NCI-H1694 treated with DMSO at 0.1 percent for 48 hours (cell line): ENCODE results near the gene SPARCL1.

Source experiments
- DNase-seq: peaks from one replicate; lab custom pipeline; 2025; lab: John Stamatoyannopoulos, UW

SPARCL1 gene

GRCh38 chr4:87540146-87541058, 11.2 kb upstream of the SPARCL1 start:
- DNase-seq = no peak

GRCh38 chr4:87532907-87533306, 3.7 kb upstream of the SPARCL1 start:
- no peak for DNase-seq

GRCh38 chr4:87532109-87532508, 2.9 kb upstream of the SPARCL1 start:
- no peak for DNase-seq

- DNase-seq = no peak
These were observed 2.4 kb upstream of the SPARCL1 start for GRCh38 chr4:87531621-87532020.

- no peak for DNase-seq
These were observed 1.7 kb upstream of the SPARCL1 start for GRCh38 chr4:87530868-87531267.

GRCh38 chr4:87530229-87530628, 1.1 kb upstream of the SPARCL1 start:
- no peak for DNase-seq

GRCh38 chr4:87527431-87528220, 1.6 kb downstream of the SPARCL1 start:
- DNase-seq = no peak

GRCh38 chr4:87525636-87526295, 3.4 kb downstream of the SPARCL1 start:
- DNase-seq = no peak

- no peak for DNase-seq
These were observed 4.7 kb downstream of the SPARCL1 start for GRCh38 chr4:87524456-87524855.

GRCh38 chr4:87523307-87523706, 5.9 kb downstream of the SPARCL1 start:
- no peak for DNase-seq

GRCh38 chr4:87521757-87522374, 7.3 kb downstream of the SPARCL1 start:
- DNase-seq = no peak

GRCh38 chr4:87521319-87521718, 7.9 kb downstream of the SPARCL1 start:
- no peak for DNase-seq

GRCh38 chr4:87517621-87518020, 11.6 kb downstream of the SPARCL1 start:
- no peak for DNase-seq

- no peak for DNase-seq
These were observed 12.5 kb downstream of the SPARCL1 start for GRCh38 chr4:87516683-87517082.

GRCh38 chr4:87512400-87512799, 16.8 kb downstream of the SPARCL1 start:
- DNase-seq = no peak

- no peak for DNase-seq
These were observed 17.7 kb downstream of the SPARCL1 start for GRCh38 chr4:87511500-87511899.

- DNase-seq = no peak
These were observed 18.4 kb downstream of the SPARCL1 start for GRCh38 chr4:87510747-87511146.

GRCh38 chr4:87506974-87507701, 22.0 kb downstream of the SPARCL1 start:
- DNase-seq = no peak

- no peak for DNase-seq
These were observed 23.3 kb downstream of the SPARCL1 start for GRCh38 chr4:87505862-87506261.

- DNase-seq = no peak
These were observed 26.5 kb downstream of the SPARCL1 start for GRCh38 chr4:87502580-87503238.

GRCh38 chr4:87500092-87500462, 29.1 kb downstream of the SPARCL1 start:
- no peak for DNase-seq
